AG10803 (cell line): Measurements from ENCODE around the gene TGFBR2.

Experiments used
- DNase-seq: peaks from one replicate; pipeline ENCODE4 v3.0.0; 2010; ENCODE audit warnings: low read depth
- H3K4me3 ChIP-seq: 2 replicates; pipeline ENCODE4 v1.5.1; 2011; ENCODE audit warnings: mild to moderate bottlenecking, low read length, control low read depth
- TF ChIP-seq, protein P1 (sequence below): conservative IDR thresholded peaks from 2 replicates; pipeline ENCODE4 v1.5.1; 2011; ENCODE audit warnings: mild to moderate bottlenecking, low read length, control low read depth, inconsistent platforms

The TGFBR2 gene

DNA sequence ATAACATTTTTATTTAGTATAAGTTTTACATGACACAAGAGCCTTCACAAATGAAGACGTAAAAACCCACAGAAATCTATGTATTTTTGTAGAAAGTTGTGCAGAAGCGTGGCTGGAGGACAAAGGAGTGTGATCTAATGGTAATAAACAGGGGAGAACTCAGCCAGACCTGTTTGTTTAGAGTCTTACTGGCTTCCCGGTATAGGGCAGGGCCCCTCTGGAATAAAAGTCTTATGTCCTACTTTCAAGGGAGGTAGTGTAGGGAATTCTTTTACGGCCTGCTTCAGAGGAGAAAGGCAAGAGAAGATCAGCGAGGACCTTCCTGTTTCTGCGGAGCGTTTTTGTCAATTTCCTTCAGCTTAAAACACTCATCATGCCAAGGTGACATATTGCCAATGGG lies 103.6 kb downstream of the TGFBR2 start:
- no peak for DNase-seq
- H3K4me3 ChIP-seq: no peak overlapping the region
- TF ChIP-seq, protein P1, sequence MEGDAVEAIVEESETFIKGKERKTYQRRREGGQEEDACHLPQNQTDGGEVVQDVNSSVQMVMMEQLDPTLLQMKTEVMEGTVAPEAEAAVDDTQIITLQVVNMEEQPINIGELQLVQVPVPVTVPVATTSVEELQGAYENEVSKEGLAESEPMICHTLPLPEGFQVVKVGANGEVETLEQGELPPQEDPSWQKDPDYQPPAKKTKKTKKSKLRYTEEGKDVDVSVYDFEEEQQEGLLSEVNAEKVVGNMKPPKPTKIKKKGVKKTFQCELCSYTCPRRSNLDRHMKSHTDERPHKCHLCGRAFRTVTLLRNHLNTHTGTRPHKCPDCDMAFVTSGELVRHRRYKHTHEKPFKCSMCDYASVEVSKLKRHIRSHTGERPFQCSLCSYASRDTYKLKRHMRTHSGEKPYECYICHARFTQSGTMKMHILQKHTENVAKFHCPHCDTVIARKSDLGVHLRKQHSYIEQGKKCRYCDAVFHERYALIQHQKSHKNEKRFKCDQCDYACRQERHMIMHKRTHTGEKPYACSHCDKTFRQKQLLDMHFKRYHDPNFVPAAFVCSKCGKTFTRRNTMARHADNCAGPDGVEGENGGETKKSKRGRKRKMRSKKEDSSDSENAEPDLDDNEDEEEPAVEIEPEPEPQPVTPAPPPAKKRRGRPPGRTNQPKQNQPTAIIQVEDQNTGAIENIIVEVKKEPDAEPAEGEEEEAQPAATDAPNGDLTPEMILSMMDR: no peak

DNA sequence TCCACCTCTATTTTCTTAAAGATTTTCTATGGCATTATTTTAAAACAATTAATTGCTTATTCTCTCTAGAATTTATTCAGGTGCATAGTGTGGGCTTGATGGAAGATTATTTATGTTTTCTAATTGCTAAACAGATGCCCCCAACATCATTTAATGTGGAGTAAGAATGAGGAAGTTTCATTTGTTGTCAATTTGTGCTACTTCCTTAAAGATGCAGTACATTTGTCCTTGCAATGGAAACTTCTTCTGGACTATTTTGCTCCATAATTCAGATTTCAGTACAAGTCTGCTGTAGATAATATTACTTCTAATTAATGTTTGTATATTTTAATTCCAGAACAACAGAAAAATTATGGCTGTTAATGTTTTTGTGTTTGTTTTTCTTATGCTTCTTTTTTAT lies 104.8 kb downstream of the TGFBR2 start:
- no peak for DNase-seq
- TF ChIP-seq, protein P1: no peak
- no peak overlapping the region for H3K4me3 ChIP-seq

DNA sequence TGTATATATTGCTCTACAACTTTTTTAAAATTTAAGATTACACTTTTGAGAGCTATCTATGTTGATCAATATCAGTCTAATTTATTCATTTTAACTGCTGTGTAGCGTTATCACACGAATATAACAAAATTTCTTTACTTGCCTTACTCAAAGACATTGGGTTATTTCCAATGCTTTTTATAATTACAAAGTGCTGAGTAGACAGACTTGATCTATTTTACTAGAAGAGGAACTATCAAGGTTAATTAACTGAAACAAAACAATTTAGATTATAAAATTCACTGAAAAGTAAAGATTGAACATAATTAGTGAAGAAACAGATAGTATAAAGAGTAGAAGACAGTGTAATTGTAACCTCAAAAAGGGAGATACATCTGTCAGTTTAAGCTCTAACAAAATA lies 105.5 kb downstream of the TGFBR2 start:
- H3K4me3 ChIP-seq: no peak overlapping the region
- TF ChIP-seq, protein P1: no peak
- no peak for DNase-seq

DNA sequence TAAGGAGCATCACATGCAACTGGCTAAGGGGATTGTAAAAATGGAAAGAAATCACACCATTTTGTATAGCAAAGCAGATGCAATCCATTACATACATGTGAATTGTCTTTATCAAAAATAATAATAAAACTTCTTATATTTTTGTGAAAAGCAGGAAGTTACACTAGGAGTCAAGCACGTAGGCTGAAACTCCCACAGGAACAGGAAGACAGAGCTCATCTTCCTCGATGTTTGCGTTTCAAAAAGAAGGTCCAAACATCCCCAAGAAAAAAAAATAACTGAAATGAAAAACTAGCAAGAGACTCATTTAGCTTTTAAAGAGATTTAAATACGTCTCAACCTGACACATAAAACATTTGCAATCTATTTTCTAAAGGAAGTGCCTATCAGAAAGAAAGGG lies 106.6 kb downstream of the TGFBR2 start:
- DNase-seq: no peak
- no peak overlapping the region for H3K4me3 ChIP-seq

DNA sequence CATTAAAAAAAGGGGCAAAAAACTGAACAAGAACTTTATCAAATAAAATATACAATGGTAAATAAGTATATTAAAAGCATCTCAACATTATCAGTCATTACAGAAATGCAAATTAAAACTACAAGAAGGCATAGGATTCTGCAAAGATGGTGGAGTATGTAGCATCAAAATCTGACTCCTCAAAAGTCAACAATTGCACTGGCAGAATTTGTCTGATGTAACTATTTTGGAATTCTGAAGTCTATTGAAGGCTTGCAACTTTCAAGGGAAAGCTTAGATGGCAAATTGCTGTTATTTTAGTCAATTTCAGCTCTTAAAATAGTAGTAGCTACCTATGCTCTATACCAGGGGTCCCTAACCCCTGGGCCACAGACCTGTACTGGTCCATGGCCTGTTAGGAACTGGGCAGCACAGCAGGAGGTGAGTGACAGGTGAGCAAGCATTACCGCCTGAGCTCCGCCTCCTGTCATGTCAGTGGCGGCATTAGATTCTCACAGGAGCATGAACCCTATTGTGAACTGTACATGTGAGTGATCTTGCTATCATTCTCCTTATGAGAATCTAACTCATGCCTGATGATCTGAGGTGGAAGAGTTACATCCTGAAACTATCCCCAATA lies 107.6 kb downstream of the TGFBR2 start:
- no peak for DNase-seq
- no peak overlapping the region for H3K4me3 ChIP-seq
- TF ChIP-seq, protein P1: no peak

More for the DNA sequence above, 106.6 kb downstream of the TGFBR2 start:
- TF ChIP-seq, protein P1: no peak

DNA sequence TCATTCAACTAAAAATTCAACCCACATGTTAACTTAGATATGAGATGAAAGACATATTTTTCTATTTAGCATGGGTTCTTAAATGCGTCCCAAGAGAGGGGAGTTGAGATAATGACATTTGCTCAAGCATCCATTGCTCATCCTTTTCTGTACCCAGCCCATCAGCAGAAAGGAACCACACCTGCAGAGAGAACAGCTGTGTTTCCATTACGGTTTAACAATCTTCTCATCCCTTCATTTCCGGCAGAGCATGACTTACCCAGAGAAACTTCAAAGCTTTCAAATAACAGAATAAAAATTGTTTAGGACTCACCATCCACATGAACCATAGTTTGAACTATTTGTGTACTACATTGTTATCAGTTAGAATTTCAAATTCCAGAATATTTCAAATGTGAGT lies 113.1 kb downstream of the TGFBR2 start:
- H3K4me3 ChIP-seq: no peak overlapping the region
- TF ChIP-seq, protein P1: no peak
- no peak for DNase-seq

DNA sequence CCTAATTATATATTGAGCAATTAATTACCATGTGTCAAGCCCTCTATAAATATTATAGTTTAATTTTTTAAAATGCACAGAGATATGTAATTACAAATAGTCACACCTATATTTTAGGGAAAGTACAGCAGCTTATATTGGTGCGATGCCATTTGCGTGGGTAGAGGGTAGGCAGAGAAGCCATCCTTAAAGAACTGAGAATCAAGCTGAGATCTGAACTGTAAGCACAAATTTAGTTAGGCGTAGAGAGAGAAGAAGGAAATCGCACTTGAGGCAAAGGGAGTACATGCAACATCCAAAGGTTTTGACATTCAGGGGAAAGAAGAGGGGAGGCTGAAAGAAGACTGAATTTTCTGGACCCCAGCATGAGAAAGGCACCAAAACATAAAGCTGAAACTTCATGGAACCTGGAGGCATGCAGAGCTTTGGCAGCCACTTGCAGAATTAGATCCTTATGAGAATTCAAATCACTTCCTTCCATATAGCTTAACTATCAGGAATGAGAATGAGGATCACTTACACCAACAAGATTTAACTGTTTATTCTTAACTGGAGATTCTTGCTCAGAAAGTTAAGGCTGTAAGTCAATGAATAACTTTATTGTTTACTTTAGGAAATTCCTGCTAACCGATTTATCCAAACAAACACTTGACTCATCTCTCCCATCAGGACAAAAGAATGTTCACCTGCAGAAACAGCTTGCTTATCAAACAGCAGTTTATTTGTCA lies 114.3 kb downstream of the TGFBR2 start:
- no peak overlapping the region for H3K4me3 ChIP-seq

More for the DNA sequence above, 114.3 kb downstream of the TGFBR2 start:
- TF ChIP-seq, protein P1: no peak
- DNase-seq: peak; percentile 43
